ENCODE measurements around the gene PER2. TPM values are rescaled to one million over a fixed set of nuclear protein-coding genes. Genes with fewer than 3 reads are reported as not detected.

Gene PER2
- polyA plus RNA-seq, 2 donors = 4.9 to 12.6 TPM

- no peak overlapping the region for H3K4me3 ChIP-seq (ENCODE audit: low read depth in 1 of 2, low read length in 2 of 2)
- H3K36me3 ChIP-seq (ENCODE audit: control insufficient read depth in 2 of 2, insufficient read depth in 2 of 2, low read length in 1 of 2) = no peaks in the 10 kb centered on the region
- H3K27me3 ChIP-seq (ENCODE audit: control insufficient read depth in 1 of 2, insufficient read depth in 2 of 2, low read length in 2 of 2) = no peaks in the 10 kb centered on the region
- 75 to 84% methylated on average over 3 of the region's 3 CpGs for WGBS, 2 donors
- no peak overlapping the region for H3K27ac ChIP-seq (ENCODE audit: low read depth in 2 of 2, low read length in 1 of 2)
- H3K4me1 ChIP-seq (ENCODE audit: control insufficient read depth in 2 of 2, insufficient read depth in 2 of 2, low read length in 1 of 2) = no peaks in the 10 kb centered on the region
- H3K9me3 ChIP-seq (ENCODE audit: control insufficient read depth in 2 of 2, insufficient read depth in 1 of 2, low read depth in 1 of 2, low read length in 1 of 2) = no peaks in the 10 kb centered on the region
These were observed 13.7 kb upstream of the PER2 start for GRCh38 chr2:238302087-238302486.

GRCh38 chr2:238299803-238300202, 11.4 kb upstream of the PER2 start:
- no peaks in the 10 kb centered on the region for H3K9me3 ChIP-seq (ENCODE audit: control insufficient read depth in 2 of 2, insufficient read depth in 1 of 2, low read depth in 1 of 2, low read length in 1 of 2)
- 29 to 44% methylated on average over 7 of the region's 7 CpGs for WGBS, 2 donors
- peak overlapping the region in 1 of 2 donors; percentile 0 for H3K27ac ChIP-seq (ENCODE audit: low read depth in 2 of 2, low read length in 1 of 2)

GRCh38 chr2:238296638-238297457, 8.4 kb upstream of the PER2 start:
- no peak overlapping the region for H3K27ac ChIP-seq (ENCODE audit: low read depth in 2 of 2, low read length in 1 of 2)
- H3K9me3 ChIP-seq (ENCODE audit: control insufficient read depth in 2 of 2, insufficient read depth in 1 of 2, low read depth in 1 of 2, low read length in 1 of 2) = no peaks in the 10 kb centered on the region
- WGBS, 2 donors = 79 to 82% methylated on average over 22 to 24 of the region's 24 CpGs
- H3K36me3 ChIP-seq (ENCODE audit: control insufficient read depth in 2 of 2, insufficient read depth in 2 of 2, low read length in 1 of 2) = no peaks in the 10 kb centered on the region
- no peak overlapping the region for H3K4me3 ChIP-seq (ENCODE audit: low read depth in 1 of 2, low read length in 2 of 2)
- H3K4me1 ChIP-seq (ENCODE audit: control insufficient read depth in 2 of 2, insufficient read depth in 2 of 2, low read length in 1 of 2) = no peaks in the 10 kb centered on the region
- H3K27me3 ChIP-seq (ENCODE audit: control insufficient read depth in 1 of 2, insufficient read depth in 2 of 2, low read length in 2 of 2) = no peaks in the 10 kb centered on the region

More at GRCh38 chr2:238299803-238300202, 11.4 kb upstream of the PER2 start:
- H3K36me3 ChIP-seq (ENCODE audit: control insufficient read depth in 2 of 2, insufficient read depth in 2 of 2, low read length in 1 of 2) = no peaks in the 10 kb centered on the region
- no peak overlapping the region for H3K4me3 ChIP-seq (ENCODE audit: low read depth in 1 of 2, low read length in 2 of 2)
- no peaks in the 10 kb centered on the region for H3K4me1 ChIP-seq (ENCODE audit: control insufficient read depth in 2 of 2, insufficient read depth in 2 of 2, low read length in 1 of 2)
- no peaks in the 10 kb centered on the region for H3K27me3 ChIP-seq (ENCODE audit: control insufficient read depth in 1 of 2, insufficient read depth in 2 of 2, low read length in 2 of 2)

DNA sequence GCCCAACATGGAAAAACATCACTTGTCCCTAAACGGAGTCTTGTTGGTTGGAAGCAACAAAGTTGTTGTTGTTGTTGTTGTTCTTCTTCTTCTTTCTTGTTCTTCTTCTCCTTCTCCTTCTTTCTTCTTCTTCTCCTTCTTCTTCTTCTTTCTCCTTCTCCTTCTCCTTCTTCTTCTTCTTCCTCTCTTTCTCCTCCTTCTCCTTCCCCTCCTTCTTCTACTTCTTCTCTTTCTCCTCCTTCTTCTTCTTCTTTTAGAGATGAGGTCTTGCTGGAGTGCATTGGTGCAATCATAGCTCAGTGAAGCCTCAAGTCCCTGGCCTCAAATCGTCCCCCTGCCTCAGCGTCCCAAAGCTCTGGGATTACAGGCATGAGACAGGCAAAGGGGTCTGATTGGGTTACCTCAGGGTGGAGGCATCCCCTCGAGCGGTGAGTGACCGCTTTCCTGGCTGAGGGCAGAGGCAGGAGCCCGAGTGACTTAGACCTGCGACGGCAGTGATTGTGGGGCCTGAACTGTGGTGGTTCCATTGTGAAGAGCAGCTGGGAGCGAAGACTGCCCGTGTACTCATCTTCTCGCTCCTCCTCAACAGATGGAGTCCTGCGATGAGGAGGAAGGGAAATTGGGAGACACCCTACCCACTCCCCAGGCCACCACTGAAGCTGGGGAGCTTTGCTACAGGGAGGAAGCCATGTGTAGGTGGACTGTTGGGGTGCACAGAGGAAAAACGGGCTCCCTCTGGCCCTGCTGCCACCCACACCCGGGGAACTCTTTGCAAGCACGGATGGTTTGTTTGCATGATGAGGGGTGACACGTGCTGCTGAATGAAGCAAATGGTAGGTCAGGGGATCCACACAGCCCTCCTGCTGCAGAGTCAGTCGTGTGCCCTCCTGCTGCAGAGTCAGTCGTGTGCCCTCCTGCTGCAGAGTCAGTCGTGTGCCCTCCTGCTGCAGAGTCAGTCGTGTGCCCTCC, 7.0 kb upstream of the PER2 start:
- Histone ChIP-seq H3K36me3 (ENCODE audit: control insufficient read depth in 2 of 2, insufficient read depth in 2 of 2, low read length in 1 of 2) (no peaks in the 10 kb centered on the region), H3K9me3 (ENCODE audit: control insufficient read depth in 2 of 2, insufficient read depth in 1 of 2, low read depth in 1 of 2, low read length in 1 of 2) (no peaks in the 10 kb centered on the region), H3K4me3 (ENCODE audit: low read depth in 1 of 2, low read length in 2 of 2) (no peak overlapping the region), H3K27ac (ENCODE audit: low read depth in 2 of 2, low read length in 1 of 2) (no peak overlapping the region), H3K27me3 (ENCODE audit: control insufficient read depth in 1 of 2, insufficient read depth in 2 of 2, low read length in 2 of 2) (no peaks in the 10 kb centered on the region), H3K4me1 (ENCODE audit: control insufficient read depth in 2 of 2, insufficient read depth in 2 of 2, low read length in 1 of 2) (peaks cover 0 to 10% of the 10 kb centered on the region in 2 donors)
- WGBS, 2 donors = 76 to 84% methylated on average over 20 of the region's 21 CpGs

GRCh38 chr2:238294393-238295143, 6.2 kb upstream of the PER2 start:
- 74 to 83% methylated on average over 17 of the region's 17 CpGs for WGBS, 2 donors

GRCh38 chr2:238294046-238294392, 5.6 kb upstream of the PER2 start:
- 88 to 89% methylated on average over 9 of the region's 9 CpGs for WGBS, 2 donors
- no peak overlapping the region for H3K27ac ChIP-seq (ENCODE audit: low read depth in 2 of 2, low read length in 1 of 2)
- peaks cover 0 to 12% of the 10 kb centered on the region in 2 donors for H3K4me1 ChIP-seq (ENCODE audit: control insufficient read depth in 2 of 2, insufficient read depth in 2 of 2, low read length in 1 of 2)
- H3K27me3 ChIP-seq (ENCODE audit: control insufficient read depth in 1 of 2, insufficient read depth in 2 of 2, low read length in 2 of 2) = no peaks in the 10 kb centered on the region
- no peak overlapping the region for H3K4me3 ChIP-seq (ENCODE audit: low read depth in 1 of 2, low read length in 2 of 2)
- no peaks in the 10 kb centered on the region for H3K9me3 ChIP-seq (ENCODE audit: control insufficient read depth in 2 of 2, insufficient read depth in 1 of 2, low read depth in 1 of 2, low read length in 1 of 2)
- H3K36me3 ChIP-seq (ENCODE audit: control insufficient read depth in 2 of 2, insufficient read depth in 2 of 2, low read length in 1 of 2) = no peaks in the 10 kb centered on the region

More at GRCh38 chr2:238294393-238295143, 6.2 kb upstream of the PER2 start:
- Histone ChIP-seq H3K27me3 (ENCODE audit: control insufficient read depth in 1 of 2, insufficient read depth in 2 of 2, low read length in 2 of 2) (no peaks in the 10 kb centered on the region), H3K27ac (ENCODE audit: low read depth in 2 of 2, low read length in 1 of 2) (no peak overlapping the region), H3K9me3 (ENCODE audit: control insufficient read depth in 2 of 2, insufficient read depth in 1 of 2, low read depth in 1 of 2, low read length in 1 of 2) (no peaks in the 10 kb centered on the region), H3K4me3 (ENCODE audit: low read depth in 1 of 2, low read length in 2 of 2) (no peak overlapping the region), H3K4me1 (ENCODE audit: control insufficient read depth in 2 of 2, insufficient read depth in 2 of 2, low read length in 1 of 2) (peaks cover 0 to 12% of the 10 kb centered on the region in 2 donors), H3K36me3 (ENCODE audit: control insufficient read depth in 2 of 2, insufficient read depth in 2 of 2, low read length in 1 of 2) (no peaks in the 10 kb centered on the region)

DNA sequence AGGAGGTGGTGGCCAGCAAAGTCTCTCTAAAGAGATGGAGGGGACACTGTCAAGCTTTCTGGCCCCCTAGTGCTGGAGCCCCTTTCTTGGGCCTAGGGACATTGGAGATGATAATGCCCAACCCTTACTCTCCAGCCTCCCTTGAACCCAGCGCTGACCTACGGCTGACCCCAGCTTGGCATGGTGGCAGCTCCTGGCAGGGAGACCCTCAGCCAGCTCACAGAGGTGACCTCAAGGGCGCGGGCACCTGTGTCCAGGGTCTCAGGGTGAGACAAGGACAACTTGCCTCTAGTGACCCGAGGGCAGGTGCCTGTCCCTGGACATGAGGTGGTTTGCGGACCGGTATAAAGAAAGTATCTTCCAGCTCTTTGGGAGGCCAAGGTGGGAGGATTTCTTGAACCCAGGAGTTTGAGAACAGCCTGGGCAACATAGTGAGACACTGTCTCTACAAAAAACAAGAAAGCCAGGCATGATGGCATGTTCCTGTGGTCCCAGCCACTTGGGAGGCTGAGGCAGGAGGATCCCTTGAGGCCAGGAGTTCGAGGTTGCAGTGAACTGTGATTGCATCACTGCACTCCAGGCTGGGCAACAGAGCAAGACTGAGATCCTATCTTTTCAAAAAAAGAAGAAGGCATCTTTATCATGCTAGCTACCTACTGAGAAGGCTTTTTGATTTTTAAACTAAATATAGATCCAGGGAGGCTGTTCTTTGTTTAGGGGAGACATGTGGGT, 3.3 kb upstream of the PER2 start:
- WGBS, 2 donors = 90 to 94% methylated on average over 8 of the region's 8 CpGs
- Histone ChIP-seq H3K27ac (ENCODE audit: low read depth in 2 of 2, low read length in 1 of 2) (peak overlapping the region; percentile 79 to 89), H3K4me3 (ENCODE audit: low read depth in 1 of 2, low read length in 2 of 2) (no peak overlapping the region), H3K36me3 (ENCODE audit: control insufficient read depth in 2 of 2, insufficient read depth in 2 of 2, low read length in 1 of 2) (no peaks in the 10 kb centered on the region), H3K27me3 (ENCODE audit: control insufficient read depth in 1 of 2, insufficient read depth in 2 of 2, low read length in 2 of 2) (no peaks in the 10 kb centered on the region), H3K4me1 (ENCODE audit: control insufficient read depth in 2 of 2, insufficient read depth in 2 of 2, low read length in 1 of 2) (peaks cover 0 to 21% of the 10 kb centered on the region in 2 donors), H3K9me3 (ENCODE audit: control insufficient read depth in 2 of 2, insufficient read depth in 1 of 2, low read depth in 1 of 2, low read length in 1 of 2) (no peaks in the 10 kb centered on the region)

GRCh38 chr2:238290715-238291549, 2.5 kb upstream of the PER2 start:
- Histone ChIP-seq H3K27ac (ENCODE audit: low read depth in 2 of 2, low read length in 1 of 2) (peak overlapping the region; percentile 79 to 89), H3K4me3 (ENCODE audit: low read depth in 1 of 2, low read length in 2 of 2) (no peak overlapping the region), H3K27me3 (ENCODE audit: control insufficient read depth in 1 of 2, insufficient read depth in 2 of 2, low read length in 2 of 2) (no peaks in the 10 kb centered on the region), H3K36me3 (ENCODE audit: control insufficient read depth in 2 of 2, insufficient read depth in 2 of 2, low read length in 1 of 2) (no peaks in the 10 kb centered on the region), H3K4me1 (ENCODE audit: control insufficient read depth in 2 of 2, insufficient read depth in 2 of 2, low read length in 1 of 2) (peaks cover 0 to 21% of the 10 kb centered on the region in 2 donors), H3K9me3 (ENCODE audit: control insufficient read depth in 2 of 2, insufficient read depth in 1 of 2, low read depth in 1 of 2, low read length in 1 of 2) (no peaks in the 10 kb centered on the region)
- WGBS, 2 donors = 85 to 90% methylated on average over 5 of the region's 5 CpGs

All from esophagus (tissue), 2 donors.